ENCODE results near the gene ARSJ.
"Not testable (repeated sequence)": the region's sequence is repeated elsewhere in the genome, so short reads cannot be mapped to it uniquely, and the experiment has no call there.

ARSJ gene

DNA sequence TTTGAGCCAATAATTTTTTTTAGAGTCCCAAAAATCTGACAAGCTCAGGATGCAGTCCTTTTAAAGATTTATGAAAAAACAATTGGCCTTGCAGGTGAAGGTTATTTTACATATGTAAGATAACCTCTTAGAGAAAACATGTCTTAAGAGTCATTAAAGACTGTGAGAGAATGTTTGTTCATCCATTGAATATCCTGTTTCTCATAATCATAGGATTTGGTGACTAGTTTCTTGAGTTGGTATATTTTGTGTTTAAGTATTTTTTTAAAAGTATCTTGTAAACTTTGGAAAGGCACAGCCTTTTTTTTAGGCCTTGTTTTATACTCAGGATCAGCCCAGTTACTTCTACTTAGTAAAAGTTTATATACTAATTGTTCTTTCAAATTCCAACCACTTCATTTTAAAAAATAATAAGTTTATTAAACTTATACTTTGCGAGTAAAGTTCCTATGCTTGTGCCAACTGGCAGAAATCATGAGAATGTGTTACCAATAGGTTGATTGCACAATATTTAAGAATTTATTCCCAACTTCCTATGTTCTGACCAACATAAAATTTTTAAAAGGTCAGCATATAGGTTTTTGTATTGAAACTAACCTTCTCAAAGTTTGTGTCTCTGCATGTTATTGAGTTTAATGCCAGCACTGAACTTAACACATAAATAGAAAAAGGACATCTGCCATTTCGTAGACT, 40.0 kb upstream of the ARSJ start:
- no peak overlapping the region for H3K27ac ChIP-seq
- TF ChIP-seq, protein P1, sequence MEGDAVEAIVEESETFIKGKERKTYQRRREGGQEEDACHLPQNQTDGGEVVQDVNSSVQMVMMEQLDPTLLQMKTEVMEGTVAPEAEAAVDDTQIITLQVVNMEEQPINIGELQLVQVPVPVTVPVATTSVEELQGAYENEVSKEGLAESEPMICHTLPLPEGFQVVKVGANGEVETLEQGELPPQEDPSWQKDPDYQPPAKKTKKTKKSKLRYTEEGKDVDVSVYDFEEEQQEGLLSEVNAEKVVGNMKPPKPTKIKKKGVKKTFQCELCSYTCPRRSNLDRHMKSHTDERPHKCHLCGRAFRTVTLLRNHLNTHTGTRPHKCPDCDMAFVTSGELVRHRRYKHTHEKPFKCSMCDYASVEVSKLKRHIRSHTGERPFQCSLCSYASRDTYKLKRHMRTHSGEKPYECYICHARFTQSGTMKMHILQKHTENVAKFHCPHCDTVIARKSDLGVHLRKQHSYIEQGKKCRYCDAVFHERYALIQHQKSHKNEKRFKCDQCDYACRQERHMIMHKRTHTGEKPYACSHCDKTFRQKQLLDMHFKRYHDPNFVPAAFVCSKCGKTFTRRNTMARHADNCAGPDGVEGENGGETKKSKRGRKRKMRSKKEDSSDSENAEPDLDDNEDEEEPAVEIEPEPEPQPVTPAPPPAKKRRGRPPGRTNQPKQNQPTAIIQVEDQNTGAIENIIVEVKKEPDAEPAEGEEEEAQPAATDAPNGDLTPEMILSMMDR (conservative IDR thresholded peaks at IDR 0.05), result no peak

DNA sequence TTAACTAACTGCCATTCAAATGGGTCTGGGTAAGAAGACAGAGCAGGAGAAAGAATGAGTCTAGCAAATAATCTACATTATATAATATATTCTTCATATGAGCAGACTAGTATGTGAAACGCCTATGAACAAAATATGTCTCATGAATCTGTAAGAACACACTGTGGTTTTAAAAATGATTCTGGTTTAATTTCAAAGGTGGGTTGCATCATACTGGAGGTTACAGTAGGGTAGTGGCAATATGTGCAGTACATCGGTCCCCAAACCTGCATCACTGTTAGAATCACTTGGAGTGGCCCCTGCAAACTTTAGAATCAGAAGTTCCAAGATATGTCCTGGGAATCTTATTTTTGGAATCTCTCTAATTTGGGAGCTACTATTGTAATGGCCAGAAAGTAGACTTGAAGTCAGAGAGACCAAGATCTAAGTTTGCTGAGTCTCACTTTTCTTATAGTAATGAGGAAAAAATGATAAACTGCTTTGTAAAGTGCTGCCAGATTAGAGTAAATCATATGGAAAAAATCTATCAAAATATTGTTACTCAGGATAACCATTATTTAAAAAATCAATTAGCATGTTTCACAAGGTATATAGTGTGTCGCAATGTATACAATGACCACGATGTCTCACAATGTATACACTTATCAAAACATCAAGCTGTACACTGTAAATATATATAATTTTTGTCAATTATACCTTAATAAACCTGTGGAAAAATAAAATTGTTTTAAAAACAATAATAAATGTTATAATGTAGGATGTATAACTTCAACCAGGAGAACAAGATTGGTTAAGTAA, 37.9 kb upstream of the ARSJ start:
- H3K27ac ChIP-seq, result no peak overlapping the region
- TF ChIP-seq, protein P1 (conservative IDR thresholded peaks at IDR 0.05), result no peak

DNA sequence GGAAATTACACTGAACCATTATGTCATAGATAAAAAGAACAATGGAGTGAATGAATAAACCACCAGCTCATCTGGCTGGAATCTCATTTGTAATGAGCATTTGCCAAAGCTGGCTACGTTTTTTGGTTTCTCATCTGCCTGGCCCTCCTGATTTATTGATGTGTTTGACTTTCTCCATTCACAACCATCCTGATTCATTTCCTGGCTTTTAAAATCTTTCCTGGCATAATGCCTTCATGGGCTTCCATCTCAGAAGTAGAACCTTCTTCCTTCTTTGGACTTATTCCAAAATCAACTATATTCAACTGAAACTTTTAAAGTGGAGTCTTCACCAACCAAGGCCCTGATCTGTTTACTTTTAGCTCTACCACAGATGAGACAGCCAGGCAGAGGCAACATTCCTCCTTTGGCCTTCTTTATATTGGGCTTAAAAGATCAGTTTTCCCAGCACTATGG, 36.0 kb upstream of the ARSJ start:
- peak overlapping the region; percentile 38; the same call in 1 of the 2 replicates for H3K27ac ChIP-seq
- TF ChIP-seq, protein P1 (conservative IDR thresholded peaks at IDR 0.05), result no peak

DNA sequence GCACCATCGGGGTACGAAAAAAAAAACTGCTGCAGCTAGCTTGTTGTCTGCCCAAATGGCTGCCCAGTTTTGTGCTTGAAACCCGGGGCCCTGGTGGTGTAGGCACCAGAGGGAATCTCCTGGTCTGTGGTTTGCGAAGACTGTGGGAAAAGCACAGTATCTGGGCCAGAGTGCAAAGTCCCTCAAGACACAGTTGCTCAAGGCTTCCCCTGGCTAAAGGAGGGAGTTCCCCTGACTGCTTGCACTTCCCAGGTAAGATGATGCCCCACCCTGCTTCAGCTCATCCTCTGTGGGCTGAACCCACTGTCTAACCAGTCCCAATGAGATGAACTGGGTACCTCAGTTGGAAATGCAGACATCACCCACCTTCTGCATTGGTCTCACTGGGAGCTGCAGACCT, 33.8 kb upstream of the ARSJ start:
- H3K27ac ChIP-seq, result not testable (repeated sequence)

DNA sequence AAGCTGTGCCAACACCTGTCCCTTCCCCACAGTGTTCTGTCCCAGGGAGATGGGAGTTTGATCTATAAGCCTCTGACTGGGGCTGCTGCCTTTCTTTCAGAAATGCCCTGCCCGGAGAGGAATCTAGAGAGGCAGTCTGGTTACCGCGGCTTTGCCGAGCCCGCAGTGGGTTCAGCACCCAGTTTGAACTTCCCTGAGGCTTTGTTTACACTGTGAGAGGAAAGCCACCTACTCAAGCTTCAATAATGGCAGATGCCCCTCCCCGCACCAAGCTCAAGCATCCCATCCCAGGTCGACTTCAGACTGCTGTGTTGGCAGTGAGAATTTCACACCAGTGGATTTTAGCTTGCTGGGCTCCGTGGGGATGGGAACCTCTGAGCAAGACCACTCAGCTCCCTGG, 33.3 kb upstream of the ARSJ start:
- H3K27ac ChIP-seq, result no peak overlapping the region
- TF ChIP-seq, protein P1 (conservative IDR thresholded peaks at IDR 0.05), result no peak

DNA sequence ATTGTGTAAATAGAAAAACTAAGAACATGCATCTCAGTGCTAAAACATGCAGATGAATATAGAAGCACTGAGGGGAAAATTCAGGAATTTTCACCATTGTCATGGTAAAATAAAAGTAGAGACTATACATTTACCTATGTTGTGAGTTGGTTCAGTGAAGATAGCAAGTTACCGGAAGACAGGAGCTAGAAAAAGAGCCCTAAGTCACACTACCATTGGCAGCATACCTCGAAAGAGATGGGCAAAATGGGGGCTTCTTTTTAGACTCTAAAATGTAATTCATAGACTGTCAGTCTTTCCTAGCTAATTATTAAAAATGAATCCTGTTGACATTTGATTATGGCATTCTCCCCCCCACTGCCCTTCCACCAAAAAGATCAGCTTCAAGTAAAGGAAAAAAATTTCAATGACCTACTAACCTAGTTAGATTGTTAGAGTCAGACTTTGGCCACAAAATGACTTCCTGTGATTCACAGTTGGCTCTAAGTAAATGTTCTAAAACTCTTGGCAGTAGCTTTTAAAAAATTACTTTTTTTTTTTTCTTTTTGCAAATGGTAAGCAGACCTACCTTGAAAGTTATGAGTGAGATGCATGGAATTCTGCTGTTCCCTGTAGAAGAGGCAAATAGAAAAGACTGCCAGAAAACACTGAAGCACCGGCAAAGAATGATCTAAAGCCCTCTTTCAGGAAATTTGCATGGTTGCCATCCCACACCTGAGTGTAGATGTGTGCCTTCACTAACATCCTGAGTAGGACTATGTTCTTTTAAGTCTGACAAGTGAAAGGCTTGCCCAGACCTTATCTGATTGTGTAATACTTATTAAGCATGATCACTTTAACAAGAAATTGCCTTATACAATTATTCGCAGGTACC, 26.4 kb upstream of the ARSJ start:
- H3K27ac ChIP-seq, result no peak overlapping the region

DNA sequence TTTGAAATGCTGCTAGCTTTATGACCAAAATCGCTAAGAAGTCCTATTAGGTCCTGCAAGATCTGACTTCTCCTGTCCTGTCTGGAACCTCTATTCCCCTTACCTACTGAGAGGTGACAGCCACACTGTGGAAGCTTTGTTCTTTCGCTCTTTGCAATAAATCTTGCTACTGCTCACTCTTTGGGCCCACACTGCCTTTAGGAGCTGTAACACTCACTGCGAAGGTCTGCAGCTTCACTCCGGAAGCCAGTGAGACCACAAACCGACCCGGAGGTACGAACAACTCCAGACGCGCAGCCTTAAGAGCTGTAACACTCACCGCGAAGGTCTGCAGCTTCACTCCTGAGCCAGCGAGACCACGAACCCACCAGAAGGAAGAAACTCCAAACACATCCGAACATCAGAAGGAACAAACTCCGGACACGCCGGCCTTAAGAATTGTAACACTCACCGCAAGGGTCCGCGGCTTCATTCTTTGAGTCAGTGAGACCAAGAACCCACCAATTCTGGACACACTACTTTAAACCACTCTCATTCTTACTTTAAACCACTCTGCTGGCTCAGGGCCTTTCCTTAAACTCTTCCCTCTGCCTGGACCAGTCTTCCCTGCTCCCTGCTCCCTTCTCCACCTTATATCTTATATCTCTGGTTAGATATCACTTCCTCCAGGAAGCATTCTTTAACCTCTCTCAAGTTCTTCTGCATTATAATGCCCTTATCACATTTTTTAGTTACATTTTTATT, 25.2 kb upstream of the ARSJ start:
- H3K27ac ChIP-seq, result not testable (repeated sequence)

More for the DNA sequence above, 26.4 kb upstream of the ARSJ start:
- TF ChIP-seq, protein P1 (conservative IDR thresholded peaks at IDR 0.05), result no peak

DNA sequence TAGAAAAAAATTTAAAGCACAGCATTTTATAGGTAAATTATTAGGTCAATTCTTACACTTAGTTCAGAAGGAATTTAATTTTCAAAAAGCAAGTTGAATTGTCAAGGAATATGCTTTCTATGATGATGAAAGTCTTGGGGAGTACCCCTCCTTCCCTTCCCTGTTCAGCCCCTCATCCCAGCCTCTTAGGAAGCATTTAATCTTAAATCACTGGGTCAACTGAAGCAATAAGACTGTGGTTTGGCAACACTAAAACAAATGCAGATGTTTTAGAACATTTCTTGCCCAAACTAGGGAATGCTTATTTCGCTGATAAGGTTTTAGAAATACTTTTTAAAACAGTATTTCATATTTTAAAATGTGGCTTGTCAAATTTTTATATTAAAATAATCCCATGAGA, 19.1 kb upstream of the ARSJ start:
- no peak overlapping the region for H3K27ac ChIP-seq
- TF ChIP-seq, protein P1 (conservative IDR thresholded peaks at IDR 0.05), result no peak
